COLO668 (cell line): ENCODE data around the gene FOXK2.
"Not testable (repeated sequence)": the region's sequence is repeated elsewhere in the genome, so short reads cannot be mapped to it uniquely, and the experiment has no call there.

ENCODE experiments used
- DNase-seq: peaks from one replicate; lab custom pipeline; 2025; ENCODE audit not compliant: unreplicated experiment; lab: John Stamatoyannopoulos, UW

FOXK2 gene

DNA sequence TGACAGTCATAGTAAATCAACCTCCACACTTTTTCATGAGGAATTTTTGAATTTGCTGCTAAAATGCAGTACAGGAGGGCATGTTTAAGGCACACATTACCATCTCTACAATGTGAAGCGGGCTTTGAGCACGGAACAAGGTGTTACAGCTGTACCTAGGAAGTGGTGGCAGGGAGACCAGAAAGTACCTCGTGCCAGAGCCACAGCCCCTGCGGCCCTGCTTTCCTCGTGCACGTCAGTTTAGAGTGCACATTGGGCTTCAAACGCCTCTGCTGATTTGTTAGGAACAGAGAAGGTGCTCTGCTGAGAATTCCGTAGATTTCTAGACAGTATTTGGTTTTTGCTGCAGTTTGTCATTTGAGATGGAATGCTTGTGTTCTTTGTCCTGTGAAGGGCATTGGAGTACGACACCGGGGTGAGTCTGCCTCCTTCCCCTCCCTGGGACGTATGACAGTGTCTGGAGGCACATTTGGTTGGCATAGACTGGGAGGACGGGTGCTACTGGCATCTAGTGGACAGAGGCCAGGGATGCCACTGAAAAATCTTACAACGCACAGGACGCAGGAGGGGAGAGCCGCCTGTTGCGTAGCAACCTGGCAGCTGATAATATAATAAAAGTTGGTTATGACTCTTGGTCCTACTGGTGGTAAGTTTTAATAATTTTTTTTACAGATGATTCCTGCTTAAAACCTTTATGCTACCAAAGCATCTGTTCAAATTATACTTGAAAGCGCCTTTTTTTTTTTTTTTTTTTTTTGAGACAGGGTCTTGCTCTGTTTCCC is 9.1 kb downstream of the FOXK2 start:
- DNase-seq = peak; percentile 55

DNA sequence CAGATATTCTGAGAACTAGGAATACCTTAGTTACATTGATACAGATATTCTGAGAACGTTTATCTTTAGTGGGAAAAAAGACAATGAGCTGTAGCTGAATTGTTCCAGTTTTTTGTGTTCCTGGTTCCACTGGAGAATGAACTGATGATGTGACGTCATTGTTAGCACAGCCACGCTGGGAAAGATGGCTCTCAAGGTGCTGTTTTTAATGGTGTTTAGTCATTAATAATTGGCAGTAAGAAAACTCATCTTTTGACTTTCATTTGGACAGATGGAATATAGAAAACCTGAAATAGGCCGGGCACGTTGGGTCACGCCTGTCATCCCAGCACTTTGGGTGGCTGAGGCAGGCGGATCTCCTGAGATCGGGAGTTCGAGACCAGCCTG is 10.4 kb downstream of the FOXK2 start:
- no peak for DNase-seq

DNA sequence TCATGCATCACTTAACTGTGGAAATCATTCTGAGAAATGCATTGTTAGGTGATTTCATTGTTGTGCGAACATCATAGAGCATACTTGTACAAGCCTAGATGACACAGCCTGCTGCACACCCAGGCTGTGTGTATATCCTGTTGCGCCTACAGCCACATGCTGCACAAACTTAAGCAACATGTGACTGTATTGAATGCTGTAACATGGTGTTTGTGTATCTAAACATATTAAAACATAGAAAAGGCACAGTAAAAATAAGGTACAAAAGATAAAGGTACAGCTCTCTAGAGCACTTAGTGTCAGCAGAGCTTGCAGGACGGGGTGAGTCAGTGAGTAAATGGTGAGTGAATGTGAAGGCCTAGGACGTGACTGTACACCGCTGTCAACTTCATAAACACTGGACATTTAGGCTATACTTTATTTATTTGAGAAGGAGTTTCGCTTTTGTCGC is 11.9 kb downstream of the FOXK2 start:
- DNase-seq = no peak

- DNase-seq = no peak
Observed at GRCh38 chr17:82534401-82534812, 14.9 kb downstream of the FOXK2 start.

DNA sequence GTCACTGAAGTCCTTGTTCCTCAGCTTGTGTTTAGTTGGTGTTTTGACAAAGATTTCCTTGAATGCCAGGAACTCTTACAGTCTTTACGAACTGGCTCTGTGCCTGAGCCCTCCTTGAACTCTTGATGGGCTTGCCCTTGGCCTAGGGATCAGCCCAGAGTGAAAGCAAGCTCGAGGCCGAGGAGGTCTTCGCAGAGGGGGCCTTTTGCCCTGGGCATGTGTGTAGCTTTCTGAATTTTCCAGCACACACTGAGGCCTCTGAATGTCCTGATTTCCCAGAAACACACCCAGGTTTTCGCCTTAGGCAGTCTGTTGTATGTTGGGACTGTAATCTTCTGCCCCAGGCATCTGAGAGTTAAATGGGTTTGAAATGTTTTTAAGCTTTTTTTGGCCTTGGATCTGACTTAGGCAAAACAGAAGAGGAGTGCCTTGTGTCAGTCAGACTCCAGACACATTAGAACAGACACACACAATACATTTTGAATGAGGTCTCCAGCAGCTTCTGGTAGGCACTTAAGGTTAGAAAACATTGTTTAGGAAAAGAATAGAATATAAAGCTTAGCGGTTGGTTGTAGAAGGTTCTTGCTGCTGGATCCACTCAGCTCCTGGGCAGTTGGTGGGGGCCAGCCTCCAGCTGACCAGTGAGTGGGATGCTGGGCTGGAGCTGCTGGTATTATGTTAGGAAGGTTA is 17.1 kb downstream of the FOXK2 start:
- DNase-seq = no peak

- not testable (repeated sequence) for DNase-seq
Observed at GRCh38 chr17:82537228-82537627, 17.7 kb downstream of the FOXK2 start.

DNA sequence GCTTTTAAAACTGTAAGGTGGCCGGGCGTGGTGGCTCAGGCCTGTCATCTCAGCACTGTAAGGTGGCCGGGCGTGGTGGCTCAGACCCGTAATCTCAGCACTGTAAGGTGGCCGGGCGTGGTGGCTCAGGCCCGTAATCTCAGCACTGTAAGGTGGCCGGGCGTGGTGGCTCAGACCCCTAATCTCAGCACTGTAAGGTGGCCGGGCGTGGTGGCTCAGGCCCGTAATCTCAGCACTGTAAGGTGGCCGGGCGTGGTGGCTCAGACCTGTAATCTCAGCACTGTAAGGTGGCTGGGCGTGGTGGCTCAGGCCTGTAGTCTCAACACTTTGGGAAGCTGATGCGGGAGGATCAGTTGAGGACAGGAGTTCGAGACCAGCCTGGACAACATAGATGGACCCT is 19.5 kb downstream of the FOXK2 start:
- DNase-seq = not testable (repeated sequence)

DNA sequence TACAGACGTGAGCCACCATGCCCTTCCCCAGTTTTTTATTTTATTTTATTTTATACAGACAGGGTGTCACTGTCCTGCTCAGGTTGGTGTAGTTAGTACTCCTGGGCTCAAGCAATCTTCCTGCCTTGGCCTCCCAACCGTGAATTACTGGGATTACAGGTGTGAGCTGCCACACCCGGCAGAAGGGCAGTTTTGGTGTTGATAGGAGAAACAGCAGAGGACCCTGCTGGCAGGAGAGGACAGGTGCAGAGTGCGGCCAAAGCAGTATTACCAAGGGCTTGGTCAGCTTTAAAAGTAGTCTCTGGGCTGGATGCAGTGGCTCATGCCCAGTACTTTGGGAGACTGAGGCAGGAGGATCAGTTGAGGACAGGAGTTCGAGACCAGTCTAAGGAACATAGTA is 22.9 kb downstream of the FOXK2 start:
- no peak for DNase-seq

DNA sequence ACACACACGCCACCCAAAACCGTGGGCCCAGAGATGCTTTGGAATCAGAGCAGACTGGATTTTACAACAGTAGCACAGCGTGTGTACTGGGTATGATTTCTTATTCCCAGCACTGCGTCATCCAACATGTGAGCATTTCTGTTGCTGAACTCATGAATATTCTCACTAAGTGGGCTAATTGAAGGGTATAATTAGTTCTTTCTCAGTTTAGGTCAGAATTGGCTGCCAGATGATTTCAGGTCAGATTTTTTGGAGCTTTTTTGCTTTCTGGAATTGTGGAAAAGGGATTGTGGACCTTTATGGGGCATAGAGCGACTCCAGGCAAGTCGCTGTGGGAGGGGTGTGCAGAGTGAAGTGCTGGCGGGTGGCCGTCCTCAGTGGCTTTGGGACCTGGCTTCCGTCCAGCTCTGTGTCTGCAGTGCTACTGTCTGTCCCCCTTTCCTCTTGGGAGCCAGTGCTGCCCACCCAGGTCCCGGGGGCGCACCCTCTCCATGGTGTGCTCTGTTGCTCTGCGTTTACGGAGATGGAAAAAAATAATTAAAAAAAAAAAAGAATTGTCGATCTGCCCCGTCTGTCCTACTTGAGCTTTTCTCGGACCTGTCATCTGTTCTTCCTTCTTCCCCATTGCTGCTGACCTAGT is 25.0 kb downstream of the FOXK2 start:
- no peak for DNase-seq

DNA sequence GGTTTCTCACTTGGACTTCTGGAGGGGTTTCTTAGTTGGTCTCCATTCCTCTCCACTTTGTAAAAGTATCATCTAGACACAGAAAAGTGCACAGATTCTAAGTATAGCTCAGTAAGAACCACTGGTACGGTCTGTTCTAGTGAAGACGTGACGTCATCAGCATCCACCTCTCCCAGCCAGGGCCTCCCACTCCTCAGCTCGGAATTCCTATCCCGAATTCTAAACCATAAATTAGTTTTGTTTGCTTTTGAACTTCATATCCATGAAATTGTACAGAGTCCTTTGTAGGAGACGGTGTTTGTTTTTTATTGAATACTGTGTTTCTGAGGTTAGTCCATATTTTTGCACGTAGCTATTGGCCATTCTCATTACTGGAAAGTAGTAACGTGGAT is 25.5 kb downstream of the FOXK2 start:
- no peak for DNase-seq

- DNase-seq = no peak
Observed at GRCh38 chr17:82547981-82548380, 28.4 kb downstream of the FOXK2 start.

- DNase-seq = no peak
Observed at GRCh38 chr17:82548681-82549303, 29.3 kb downstream of the FOXK2 start.

DNA sequence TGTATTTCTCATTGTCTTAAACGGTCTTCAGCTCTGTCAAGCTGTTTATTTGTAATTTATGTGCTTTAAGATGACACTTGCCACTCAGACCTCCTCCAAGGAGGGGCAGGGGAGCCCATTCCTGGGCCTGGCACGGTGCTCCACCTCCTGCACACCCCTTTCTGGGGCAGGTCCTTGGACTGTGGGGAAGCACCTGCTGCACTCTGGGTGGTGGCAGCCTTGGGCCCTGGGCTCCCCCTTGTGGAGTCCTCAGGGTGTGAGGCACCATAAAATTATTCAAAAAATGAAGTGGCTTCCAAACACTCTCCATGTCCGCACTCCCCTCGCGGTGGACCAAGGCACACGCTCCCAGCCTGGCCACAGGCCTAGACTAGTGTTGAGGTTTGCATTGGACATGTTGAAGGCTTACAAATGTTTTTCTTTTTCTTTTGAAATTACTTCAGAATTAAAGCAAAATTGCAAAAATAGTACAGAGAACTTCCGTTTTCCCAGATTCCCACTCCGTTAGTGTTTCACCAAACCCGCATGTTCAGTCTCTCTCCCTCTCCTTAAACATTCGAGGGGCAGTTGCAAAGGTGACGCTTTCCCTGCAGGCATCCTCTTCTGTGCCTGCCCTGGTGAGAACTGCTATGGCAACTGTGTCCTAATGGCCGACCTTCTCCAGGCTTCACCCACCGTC is 32.4 kb downstream of the FOXK2 start:
- DNase-seq = peak; percentile 60

DNA sequence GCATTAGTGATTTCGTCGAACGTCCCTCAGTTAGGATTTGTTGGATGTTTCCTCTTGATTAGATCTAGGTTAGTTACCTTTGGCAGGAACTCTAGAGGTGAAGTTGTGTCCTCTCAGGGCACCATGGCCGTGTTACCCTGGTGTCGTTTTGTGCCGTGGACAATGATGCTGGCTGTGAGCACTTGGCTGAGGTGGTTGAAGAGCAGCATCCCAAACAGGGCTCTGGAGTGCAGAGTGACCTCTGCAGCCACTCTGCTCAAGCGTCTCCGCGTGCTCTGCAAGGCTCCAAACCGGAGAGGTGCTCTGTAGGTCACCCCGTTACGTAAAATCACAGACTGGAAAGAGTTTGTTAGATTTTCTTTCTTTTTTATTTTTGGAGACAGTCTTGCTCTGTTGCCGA is 33.0 kb downstream of the FOXK2 start:
- DNase-seq = no peak

GRCh38 chr17:82553210-82553930 is 33.8 kb downstream of the FOXK2 start:
- DNase-seq = no peak

GRCh38 chr17:82557510-82557909 is 38.0 kb downstream of the FOXK2 start:
- DNase-seq = not testable (repeated sequence)

DNA sequence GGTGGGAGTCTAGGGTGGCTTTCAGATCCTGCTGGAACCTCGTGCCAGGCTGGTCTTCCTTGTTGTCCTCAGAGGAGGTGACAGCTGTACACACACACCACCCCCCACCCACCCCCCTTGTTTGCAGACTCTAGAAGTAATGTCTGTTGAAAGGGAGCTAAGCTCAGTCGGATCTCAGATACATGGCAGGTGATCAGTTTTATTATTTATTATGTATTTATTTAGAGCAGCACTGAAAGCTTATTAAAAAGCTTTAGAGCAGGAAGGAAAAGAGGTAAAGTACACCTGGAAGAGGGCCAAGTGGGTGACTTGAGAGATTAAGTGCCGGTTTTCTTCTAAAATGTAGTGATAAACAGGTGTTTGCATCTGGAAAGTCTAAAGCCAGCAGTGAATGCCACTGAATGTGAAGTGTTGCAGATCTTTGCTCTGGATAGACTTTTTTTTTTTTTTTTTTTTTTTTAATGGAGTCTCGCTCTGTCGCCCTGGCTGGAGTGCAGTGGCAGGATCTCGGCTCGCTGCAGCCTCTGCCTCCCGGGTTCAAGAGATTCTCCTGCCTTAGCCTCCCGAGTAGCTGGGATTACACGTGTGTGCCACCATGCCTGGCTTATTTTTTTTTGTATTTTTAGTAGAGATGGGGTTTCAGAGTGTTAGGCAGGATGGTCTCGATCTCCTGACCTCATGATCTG is 40.2 kb downstream of the FOXK2 start:
- DNase-seq = peak; percentile 83

DNA sequence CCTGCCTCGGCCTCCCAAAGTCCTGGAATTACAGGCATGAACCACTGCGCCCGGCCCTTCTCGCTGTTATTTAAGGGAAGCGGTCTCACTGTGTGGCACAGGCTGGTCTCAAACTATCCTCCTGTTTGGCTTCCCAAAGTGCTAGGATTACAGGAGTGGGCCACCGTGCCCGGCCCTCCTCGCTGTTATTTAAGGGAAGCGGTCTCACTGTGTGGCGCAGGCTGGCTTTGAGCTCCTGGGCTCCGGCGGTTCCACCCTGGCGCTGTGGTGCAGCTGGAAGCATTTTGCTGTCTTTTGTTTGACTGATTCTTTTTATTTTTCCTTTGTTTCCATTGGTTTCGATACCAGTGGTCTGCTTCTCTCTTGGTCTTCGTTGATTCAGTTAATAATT is 40.7 kb downstream of the FOXK2 start:
- DNase-seq = peak; percentile 7

DNA sequence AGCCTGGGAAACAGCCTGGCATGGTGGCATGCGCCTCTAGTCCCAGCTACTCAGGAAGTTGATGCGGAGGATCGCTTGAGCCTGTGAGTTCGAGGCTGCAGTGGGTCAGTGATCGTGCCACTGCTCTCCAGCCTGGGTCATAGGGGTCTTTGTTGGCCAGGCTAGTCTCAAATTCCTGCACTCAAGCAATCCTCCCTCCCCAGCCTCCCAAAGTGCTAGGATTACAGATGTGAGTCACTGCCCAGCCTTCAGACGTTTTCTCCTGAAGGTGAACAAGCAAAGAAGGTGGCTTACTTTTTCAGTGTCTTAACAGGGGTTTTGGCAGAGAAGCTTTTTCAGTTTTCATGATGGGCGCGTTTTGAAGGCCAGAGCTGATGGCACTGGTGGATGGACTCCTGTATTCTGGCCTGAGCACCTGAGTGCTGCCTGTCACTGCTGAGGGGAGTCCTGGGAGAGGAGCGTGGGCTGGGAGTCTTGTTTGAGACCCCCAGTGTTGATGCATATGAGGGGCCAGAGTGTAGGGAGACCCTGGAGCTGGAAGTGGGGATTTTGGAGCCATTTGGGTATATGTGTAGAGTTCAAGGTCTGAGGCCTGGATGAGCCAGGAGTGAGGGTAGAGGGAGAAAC is 41.4 kb downstream of the FOXK2 start:
- no peak for DNase-seq
